Body of pancreas (tissue), 4 donors: ENCODE measurements around the gene ANKLE2. TPM values are rescaled to one million over a fixed set of nuclear protein-coding genes. Genes with fewer than 3 reads are reported as not detected.
"Not testable (repeated sequence)": the region's sequence is repeated elsewhere in the genome, so short reads cannot be mapped to it uniquely, and the experiment has no call there.

Experiments
- ATAC-seq: fragments of 150-250 bp; one replicate; pipeline ENCODE4 v1.9.1; 2016
- DNase-seq, 4 donors: peaks; one replicate each; pipeline ENCODE4 v3.0.0-alpha.2; 2019
- H3K27ac ChIP-seq, 4 donors: fragments of 200-600 bp; sonication (generic); 1 replicate in 3 of 4; 2 replicates in 1 of 4; pipeline versions ENCODE4 v1.5.1 to v1.6.1; 2016 to 2019; ENCODE audit warnings: mild to moderate bottlenecking in 1 of 4, mixed read lengths in 1 of 4, moderate library complexity in 1 of 4
- H3K27me3 ChIP-seq, 2 donors: fragments of 200-600 bp; sonication (generic); one replicate each; pipeline ENCODE4 v1.6.0; 2016; ENCODE audit warnings: mild to moderate bottlenecking in 1 of 2
- H3K36me3 ChIP-seq, 2 donors: fragments of 200-600 bp; sonication (generic); replicated peaks in 1 of 2; 2 replicates each; pipeline ENCODE4 v1.5.1; 2016; ENCODE audit warnings: low read depth in 2 of 2; ENCODE audit not compliant: insufficient read depth in 1 of 2
- H3K4me1 ChIP-seq: fragments of 200-600 bp; sonication (generic); one replicate; pipeline ENCODE4 v1.6.0; 2016
- H3K4me3 ChIP-seq, 2 donors: fragments of 200-600 bp; sonication (generic); 1 replicate in 1 of 2; 2 replicates in 1 of 2; pipeline ENCODE4 v1.5.1; 2016 to 2019
- H3K9me3 ChIP-seq, 3 donors: fragments of 200-600 bp; sonication (generic); 1 replicate in 2 of 3; 2 replicates in 1 of 3; pipeline ENCODE4 v1.5.1; 2016
- CTCF ChIP-seq, 7 experiments: fragments of 450-650 bp in 4 of 7; fragments of 200-600 bp in 3 of 7; sonication (generic) in 3 of 7; IDR thresholded peaks; one replicate each; pipeline ENCODE4 v1.5.1; 2016 to 2019; ENCODE audit warnings: antibody characterized with exemption in 7 of 7
- POLR2A ChIP-seq, 3 donors: fragments of 450-650 bp; IDR thresholded peaks; one replicate each; pipeline ENCODE4 v1.6.1; 2016; ENCODE audit warnings: antibody characterized with exemption in 3 of 3, mild to moderate bottlenecking in 2 of 3
- WGBS, 2 donors: methylation state at CpG; one replicate each; pipeline ENCODE4 v1.1.5; 2017; 5-methylcytosine and 5-hydroxymethylcytosine counted together
- intact Hi-C: fragments of 100-400 bp; cut with DNase I; formaldehyde crosslinking; loops from one replicate; pipeline ENCODE4 v1.15.1; 2023
- total RNA-seq, 2 donors: library from RNA; depleted of rRNA; stranded (reverse); fragments of >200 nt; gene quantifications; one replicate each; pipeline ENCODE4 v1.1.0, GENCODE V29; 2016

The ANKLE2 gene
- total RNA-seq, 2 donors from 2014 or later: 37.9 to 76.1 TPM

GRCh38 chr12:132795847-132796246 lies 34.2 kb upstream of the ANKLE2 start:
- H3K4me1 ChIP-seq: no peaks in the 10 kb centered on the region
- no peaks in the 10 kb centered on the region for H3K27me3 ChIP-seq
- intact Hi-C loops: no loop called here
- no peak for TF ChIP-seq POLR2A (IDR thresholded peaks at IDR 0.05)
- TF ChIP-seq CTCF (IDR thresholded peaks at IDR 0.05): no peak
- no peaks in the 10 kb centered on the region for H3K9me3 ChIP-seq
- H3K36me3 ChIP-seq: peaks cover 15 to 54% of the 10 kb centered on the region in 2 donors
- no peak overlapping the region for H3K27ac ChIP-seq
- no peak overlapping the region for H3K4me3 ChIP-seq
- DNase-seq (no peak), ATAC-seq (no peak)
- 95% methylated on average over 13 to 14 of the region's 14 CpGs for whole genome bisulfite sequencing, 2 donors

- intact Hi-C loops, H3K27ac ChIP-seq, H3K27me3 ChIP-seq, H3K4me3 ChIP-seq, H3K4me1 ChIP-seq, DNase-seq, H3K9me3 ChIP-seq, ATAC-seq: not testable (repeated sequence)
- H3K36me3 ChIP-seq: peaks cover 5 to 33% of the 10 kb centered on the region in 2 donors
- WGBS, 2 donors: 100% methylated on average over 2 of the region's 2 CpGs; no CpG with 5 or more reads in 1 of the 2 donors
Observed at GRCh38 chr12:132791940-132792339, 30.3 kb upstream of the ANKLE2 start.

- ATAC-seq (no peak), DNase-seq (no peak)
- Histone ChIP-seq H3K27ac (no peak overlapping the region), H3K4me1 (no peaks in the 10 kb centered on the region), H3K9me3 (no peaks in the 10 kb centered on the region), H3K36me3 (peaks cover 20 to 35% of the 10 kb centered on the region in 2 donors), H3K4me3 (no peak overlapping the region), H3K27me3 (no peaks in the 10 kb centered on the region)
- no peak for TF ChIP-seq POLR2A (IDR thresholded peaks at IDR 0.05)
- TF ChIP-seq CTCF (IDR thresholded peaks at IDR 0.05): no peak
- WGBS, 2 donors: 96 to 98% methylated on average over 21 of the region's 21 CpGs
- intact Hi-C loops: no loop called here
Observed at GRCh38 chr12:132789099-132789471, 27.5 kb upstream of the ANKLE2 start.

- intact Hi-C loops: no loop called here
Observed at GRCh38 chr12:132788375-132789098, 26.9 kb upstream of the ANKLE2 start.

GRCh38 chr12:132787877-132788276 lies 26.2 kb upstream of the ANKLE2 start:
- H3K36me3 ChIP-seq: peaks cover 20 to 40% of the 10 kb centered on the region in 2 donors
- TF ChIP-seq POLR2A (IDR thresholded peaks at IDR 0.05) (no peak), CTCF (IDR thresholded peaks at IDR 0.05) (no peak)
- no peaks in the 10 kb centered on the region for H3K4me1 ChIP-seq
- intact Hi-C loops: no loop called here
- no peaks in the 10 kb centered on the region for H3K9me3 ChIP-seq
- 84 to 100% methylated on average over 4 to 15 of the region's 15 CpGs for WGBS, 2 donors
- no peak for DNase-seq
- no peak overlapping the region for H3K27ac ChIP-seq
- H3K4me3 ChIP-seq: no peak overlapping the region
- ATAC-seq: no peak
- no peaks in the 10 kb centered on the region for H3K27me3 ChIP-seq

More at GRCh38 chr12:132788375-132789098, 26.9 kb upstream of the ANKLE2 start:
- Histone ChIP-seq H3K36me3 (peaks cover 20 to 35% of the 10 kb centered on the region in 2 donors), H3K9me3 (no peaks in the 10 kb centered on the region), H3K27ac (no peak overlapping the region), H3K4me1 (no peaks in the 10 kb centered on the region), H3K27me3 (no peaks in the 10 kb centered on the region), H3K4me3 (no peak overlapping the region)
- ATAC-seq: no peak
- DNase-seq: no peak
- WGBS, 2 donors: 92 to 93% methylated on average over 17 to 29 of the region's 29 CpGs
- TF ChIP-seq CTCF (IDR thresholded peaks at IDR 0.05): no peak
- TF ChIP-seq POLR2A (IDR thresholded peaks at IDR 0.05): no peak
